ENCODE results near the gene N4BP2L1. TPM values are rescaled to one million over a fixed set of nuclear protein-coding genes. Genes with fewer than 3 reads are reported as not detected.

Gene N4BP2L1
- total RNA-seq, 1 experiment from 2014 or later: 0.15 TPM

DNA sequence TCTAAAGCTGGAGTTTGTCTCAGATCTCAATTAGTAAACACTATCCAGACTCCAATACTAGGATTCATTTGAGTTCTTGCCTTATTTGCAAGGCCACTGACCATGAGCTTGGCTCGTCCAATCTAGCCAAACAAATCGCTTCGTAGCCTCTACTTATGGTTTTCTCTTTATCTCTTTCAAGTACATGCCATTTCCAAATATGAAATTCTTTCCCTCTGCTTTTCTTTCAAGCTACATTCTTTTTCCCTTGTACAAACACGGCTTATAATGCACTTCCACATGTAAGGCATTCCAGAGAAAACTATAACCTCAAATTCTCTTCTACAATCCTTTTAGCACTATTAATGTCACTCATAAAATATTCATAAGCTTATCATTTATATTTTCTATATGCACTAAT lies 10.9 kb upstream of the N4BP2L1 start:
- DNase-seq (ENCODE audit: extremely low read depth, low read depth): no peak

DNA sequence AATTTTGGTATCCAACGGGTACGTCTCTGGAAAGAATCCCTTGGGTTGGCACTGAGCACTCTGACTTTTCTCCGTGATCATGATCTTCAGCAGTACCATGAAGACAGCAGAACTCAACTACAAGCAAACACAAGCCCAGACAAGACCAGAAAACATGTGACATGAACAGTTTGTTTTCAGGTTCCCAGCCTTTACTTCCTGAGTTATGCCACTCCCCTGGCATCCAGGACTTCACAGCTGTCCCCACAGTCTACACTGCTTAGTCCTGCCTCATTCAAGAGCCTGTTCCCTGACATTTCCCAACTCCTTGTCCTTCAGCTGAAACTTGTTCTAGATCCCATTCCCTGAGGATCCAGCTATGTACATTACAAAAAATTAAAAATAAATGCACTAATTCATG lies 4.9 kb upstream of the N4BP2L1 start:
- DNase-seq (ENCODE audit: extremely low read depth, low read depth): no peak

DNA sequence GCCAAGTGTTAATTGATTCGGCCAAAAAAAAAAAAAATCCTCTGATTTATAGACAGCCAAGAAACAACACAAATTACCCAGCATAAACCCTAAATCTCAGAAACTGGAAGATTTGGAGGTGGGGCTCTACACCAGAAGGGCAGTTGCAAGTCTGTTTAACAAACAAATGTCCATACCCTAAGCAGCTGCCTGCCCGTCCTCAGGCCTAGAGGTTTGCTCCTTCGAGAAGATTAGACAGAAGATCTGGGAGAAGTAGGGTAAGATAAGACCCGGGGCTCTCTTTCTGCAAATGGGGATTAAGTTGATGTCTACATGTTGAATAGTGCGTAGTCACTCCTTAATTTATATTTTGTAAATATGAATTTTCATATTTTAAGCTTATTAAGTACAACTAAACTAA lies 3.4 kb upstream of the N4BP2L1 start:
- DNase-seq (ENCODE audit: extremely low read depth, low read depth): no peak

DNA sequence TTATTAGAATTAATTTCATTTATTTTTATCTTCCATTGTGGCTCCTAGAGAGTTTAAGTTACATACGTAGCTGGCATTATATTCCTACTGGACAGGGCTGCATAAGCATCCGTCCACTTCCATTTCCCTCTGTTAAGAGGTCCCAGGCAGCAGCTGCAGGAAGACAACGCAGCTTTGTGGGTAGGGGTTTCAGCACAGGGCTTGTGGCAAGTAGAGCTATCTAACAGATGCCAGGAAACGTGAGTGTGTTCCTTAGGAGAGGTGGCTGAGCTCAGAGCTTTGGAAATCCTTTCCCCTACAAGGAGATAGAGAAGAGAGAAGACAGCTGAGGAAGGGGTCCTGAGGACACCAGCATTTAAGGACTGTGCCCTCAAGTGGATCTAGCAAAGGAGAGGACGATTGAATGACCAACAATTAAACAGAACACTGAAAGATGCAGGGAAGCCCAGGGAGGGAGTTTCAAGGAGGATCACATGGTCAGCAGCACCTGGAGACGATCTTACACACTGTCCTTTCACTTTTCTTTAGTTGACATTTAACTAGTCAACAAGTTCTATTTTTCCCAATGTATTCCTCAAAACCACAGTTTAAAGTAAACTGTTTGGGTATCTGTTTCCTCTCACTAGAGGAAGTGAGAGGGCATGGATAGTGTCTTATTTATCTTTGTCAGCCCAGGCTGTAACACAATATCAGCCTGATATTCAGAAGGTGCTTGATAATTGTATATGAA lies 2.3 kb upstream of the N4BP2L1 start:
- DNase-seq (ENCODE audit: extremely low read depth, low read depth): no peak

DNA sequence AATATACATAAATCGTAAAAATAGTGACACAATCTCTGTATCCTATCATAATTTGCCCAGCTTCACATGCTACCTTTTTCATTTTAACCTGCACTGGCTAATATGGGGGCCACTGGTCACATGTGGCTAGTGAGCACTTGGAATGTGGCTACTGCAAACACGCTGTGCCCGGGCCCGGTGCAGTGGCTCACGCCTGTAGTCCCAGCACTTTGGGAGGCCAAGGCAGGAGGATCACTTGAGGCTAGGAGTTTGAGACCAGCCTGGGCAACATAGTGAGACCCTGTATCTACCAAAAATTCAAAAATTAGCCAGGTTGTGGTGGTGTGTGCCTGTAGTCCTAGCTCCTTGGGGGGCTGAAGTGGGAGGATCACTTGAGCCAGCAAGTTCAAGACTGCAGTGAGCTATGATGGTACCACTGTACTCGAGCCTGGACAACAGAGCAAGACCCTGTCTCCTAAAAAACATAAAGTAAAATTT lies 1.5 kb upstream of the N4BP2L1 start:
- no peak for DNase-seq (ENCODE audit: extremely low read depth, low read depth)

DNA sequence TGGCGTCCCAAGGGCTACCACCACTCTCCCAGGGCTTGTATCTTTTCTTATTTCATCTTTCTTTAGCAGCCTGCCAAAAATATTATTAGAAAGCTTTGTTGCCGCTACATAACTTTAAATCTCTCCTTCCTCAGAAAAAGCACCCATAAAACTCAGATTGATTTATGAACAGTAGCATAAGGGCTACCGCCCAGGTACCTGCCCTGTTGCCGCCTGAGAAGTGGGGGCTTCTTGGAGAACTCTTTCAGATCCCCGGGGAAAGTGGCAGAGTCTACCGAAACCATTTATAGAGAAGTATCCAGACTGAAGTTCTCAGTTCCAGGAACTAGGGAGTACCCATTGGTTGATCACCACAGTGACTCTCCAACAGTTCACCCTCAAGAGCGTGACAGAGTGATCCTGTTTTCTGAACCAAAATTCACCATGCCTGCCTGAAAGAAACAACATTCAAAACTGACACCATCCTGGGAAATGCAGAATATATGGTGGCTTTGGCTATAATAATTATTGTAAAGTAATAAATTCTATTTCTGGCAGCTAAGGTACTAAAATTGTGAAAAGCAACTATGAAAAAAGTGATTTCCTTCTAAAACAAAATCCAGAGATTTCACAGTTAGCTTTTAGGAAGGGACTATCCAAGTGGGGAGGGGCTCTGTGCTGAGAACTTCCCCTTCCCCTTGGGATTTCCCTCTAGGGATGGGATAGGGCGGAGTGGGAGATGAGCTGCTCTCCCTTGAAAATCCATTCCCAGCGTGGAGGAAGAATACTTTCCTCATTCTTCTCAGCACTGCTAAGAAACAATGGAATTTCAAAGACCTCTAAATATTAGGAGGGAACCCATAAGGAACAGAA lies 877 bp upstream of the N4BP2L1 start:
- DNase-seq (ENCODE audit: extremely low read depth, low read depth): no peak

DNA sequence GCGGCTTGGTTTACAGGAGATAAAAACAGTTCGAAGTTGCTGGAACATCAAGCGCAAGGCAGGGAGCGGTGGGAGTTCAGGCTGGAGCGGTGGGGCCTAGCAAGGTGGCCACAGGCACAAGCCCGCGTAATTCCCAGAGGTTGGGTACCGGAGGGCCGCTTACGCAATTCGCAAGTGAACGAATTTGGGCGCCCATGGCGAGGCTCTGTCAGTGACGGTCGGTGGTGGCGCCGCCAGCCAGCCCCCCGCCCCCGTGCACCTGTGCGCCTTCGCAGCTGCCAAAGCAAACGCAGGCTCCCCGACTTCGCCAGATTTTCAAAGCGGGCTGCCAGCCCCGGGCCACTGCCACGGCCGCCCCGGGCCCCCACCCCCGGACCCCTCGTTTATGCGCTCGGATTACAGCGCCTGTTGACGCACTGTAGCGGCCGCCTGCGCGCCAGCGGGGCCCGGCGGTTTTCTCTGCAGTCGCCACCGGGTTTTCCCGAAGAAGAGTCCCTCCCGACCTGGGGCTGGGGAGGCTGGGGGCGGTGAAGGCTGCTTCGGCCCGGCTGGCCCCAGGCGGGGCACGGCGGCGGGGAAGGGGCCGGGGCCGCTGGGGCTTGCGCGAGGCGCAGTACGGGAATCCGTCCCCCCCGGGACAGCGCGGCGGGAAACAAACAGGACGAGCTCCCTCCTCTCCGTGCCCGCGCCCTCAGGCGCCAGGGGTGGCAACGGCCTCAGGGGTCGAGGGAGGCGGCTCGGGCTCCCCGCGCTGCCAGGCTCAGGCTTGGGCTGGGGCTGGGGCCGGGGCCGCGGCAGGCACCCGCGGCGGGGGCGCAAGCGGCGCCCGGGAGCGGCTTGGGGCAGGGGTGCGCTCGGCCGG lies 709 bp downstream of the N4BP2L1 start:
- DNase-seq (ENCODE audit: extremely low read depth, low read depth): no peak

DNA sequence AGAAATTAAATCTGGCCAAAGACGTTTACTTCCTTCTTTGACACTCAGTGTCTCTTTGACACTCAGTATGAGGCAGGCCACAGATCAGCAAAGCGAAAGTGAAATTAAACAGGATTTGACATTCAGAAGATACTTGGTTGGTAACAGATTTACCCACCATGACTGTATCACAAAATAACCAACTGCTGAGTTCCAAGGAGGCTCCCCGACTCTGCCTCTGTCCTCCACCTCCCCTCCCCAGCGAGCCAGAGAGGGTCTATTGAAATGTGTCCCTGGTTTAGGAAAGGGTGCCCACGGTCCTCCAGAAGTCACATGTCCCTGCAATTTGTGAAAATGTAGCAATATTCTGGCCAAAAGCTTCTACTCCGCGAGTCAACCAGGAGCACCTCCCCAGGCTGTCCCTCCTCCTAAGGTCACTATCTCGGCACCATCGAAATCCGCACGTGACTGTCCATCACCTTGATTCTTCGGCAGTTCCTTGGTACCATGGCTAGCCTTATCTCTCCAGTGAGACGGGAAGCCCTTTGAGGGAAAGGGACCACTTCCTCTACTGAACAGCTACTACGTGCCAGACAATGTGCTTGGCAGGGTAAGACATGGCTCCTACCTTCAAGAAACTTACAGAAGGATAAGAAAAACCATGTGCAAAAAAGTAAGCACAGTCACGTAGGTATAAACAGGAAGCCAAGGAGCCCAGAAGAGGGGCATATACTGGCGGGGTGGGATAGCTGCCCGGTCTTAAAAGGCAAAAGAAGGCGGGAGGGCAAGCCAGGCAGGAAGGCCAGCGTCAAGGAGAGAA lies 1.5 kb downstream of the N4BP2L1 start:
- DNase-seq (ENCODE audit: extremely low read depth, low read depth): no peak

DNA sequence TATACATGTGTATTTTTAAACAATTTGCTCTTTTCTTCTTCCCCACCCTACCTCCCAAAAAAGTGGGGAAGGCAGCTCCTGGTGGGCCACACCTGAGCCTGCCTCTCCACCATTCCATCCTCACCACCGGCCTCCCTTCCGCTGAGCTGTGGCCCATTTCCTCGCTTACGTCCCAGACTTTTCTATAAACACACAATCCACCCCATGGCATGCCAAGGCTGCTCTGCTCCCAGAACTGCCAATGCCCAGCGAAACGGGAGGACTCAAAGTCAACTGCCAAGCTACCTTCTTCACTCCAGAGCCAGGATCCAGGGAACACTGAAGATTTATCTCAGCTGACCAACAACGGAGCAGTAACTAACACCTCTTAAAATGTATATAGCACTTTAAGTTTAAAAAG lies 2.8 kb downstream of the N4BP2L1 start:
- no peak for DNase-seq (ENCODE audit: extremely low read depth, low read depth)

DNA sequence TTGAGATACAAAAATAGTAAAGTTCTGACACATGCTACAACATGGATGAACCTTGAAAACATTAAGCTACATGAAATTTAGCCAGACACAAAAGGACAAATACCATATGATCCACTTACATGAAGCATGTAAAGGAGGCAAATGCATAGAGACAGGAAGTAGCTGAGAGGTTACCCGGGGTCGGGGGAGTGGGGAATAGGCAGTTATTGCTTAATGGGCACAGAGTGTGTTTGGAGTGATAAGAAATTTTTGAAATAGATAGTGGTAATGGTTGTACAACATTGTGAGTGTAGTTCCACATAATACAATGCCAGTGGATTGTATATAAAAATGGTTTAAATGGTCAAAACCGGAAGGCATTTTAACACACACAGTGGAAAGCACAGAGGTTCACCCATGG lies 4.3 kb downstream of the N4BP2L1 start:
- no peak for DNase-seq (ENCODE audit: extremely low read depth, low read depth)

DNA sequence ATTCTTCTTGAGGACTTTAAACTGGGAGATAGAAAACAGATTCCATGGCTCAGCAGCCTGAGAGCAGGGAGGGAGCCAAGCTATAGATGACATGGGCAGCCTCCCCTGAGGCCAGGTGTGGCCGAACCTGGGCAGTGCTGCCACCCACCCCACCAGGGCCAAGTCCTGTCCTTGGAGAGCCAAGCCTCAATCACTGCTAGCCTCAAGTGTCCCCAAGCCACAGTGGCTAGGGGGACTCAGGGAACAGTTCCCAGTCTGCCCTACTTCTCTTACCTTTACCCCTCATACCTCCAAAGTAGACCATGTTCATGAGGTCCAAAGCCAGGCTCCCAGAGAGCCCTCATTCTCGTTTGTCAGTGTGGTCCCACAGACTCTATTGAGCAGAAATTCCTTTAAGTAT lies 8.1 kb downstream of the N4BP2L1 start:
- DNase-seq (ENCODE audit: extremely low read depth, low read depth): no peak

DNA sequence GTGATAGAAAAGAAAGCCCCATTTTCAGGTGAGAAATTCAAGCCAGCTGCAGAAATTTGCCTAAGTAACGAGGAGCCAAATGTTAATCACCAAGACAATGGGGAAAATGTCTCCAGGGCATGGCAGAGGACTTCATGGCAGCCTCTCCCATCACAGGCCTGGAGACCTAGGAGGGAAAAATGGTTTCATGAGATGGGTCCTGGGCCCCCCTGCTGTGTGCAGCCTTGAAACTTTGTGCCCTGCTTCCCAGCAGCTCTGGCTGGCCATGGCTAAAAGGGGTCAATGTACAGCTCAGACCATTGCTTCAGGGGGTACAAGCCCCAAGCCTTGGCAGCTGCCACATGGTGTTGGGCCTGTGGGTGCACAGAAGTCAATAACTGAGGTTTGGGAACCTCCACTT lies 9.9 kb downstream of the N4BP2L1 start:
- no peak for DNase-seq (ENCODE audit: extremely low read depth, low read depth)

DNA sequence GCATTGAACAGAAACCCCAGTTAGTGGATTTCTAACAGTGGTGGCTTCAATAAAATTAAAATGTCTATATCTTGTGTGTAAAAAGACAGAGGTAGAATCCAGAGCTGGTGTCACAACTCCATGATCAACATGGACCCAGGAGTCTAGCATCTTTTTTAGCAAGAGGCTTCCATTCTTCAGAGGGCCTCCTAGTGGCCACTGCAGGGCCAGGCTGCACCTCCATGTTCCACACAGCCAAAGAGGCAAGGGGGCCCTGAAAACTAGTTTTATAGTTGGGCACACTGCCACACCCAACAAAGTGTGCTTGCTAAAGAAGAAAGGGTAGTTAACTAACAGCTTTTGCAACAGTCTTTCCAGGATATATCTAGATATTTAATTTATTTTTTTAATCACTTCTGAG lies 12.9 kb downstream of the N4BP2L1 start:
- DNase-seq (ENCODE audit: extremely low read depth, low read depth): no peak

DNA sequence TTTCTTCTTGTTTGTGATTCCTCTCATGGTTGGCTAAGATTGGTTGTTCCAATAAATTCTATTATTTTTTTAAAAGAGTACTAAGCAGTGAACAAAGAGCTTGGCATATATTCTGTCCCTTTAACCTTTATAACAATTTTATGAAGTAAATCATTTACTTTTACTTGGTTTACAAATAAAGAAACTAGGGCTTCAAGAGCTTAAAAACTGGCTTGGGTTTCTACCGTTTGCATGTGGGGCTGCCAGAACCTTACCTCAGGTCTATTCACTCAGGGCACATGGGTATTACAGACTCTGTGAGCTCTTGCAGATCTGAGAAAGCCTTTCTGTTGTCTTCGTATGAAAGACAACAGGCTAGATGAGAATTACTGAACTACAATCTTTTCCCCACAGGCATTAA lies 13.3 kb downstream of the N4BP2L1 start:
- DNase-seq (ENCODE audit: extremely low read depth, low read depth): no peak

DNA sequence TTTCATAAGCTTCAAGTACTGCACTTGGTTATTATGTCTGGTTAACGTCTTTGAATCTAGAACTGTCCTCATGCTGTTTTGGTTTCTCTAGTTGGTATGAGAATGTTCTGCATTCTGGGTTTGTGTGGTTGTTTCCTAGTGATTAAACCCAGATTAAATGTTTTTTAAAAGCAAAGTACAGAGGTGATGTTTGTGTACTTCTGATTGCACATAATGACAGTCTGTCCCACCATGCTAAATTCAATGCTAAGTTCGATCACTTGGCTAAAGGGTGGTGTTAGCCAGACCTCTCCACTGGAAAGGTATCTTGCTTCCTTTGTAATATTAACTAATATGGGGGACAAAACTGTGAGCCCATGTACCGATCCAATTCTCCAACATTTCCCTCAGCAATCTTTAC lies 14.6 kb downstream of the N4BP2L1 start:
- DNase-seq (ENCODE audit: extremely low read depth, low read depth): no peak

DNA sequence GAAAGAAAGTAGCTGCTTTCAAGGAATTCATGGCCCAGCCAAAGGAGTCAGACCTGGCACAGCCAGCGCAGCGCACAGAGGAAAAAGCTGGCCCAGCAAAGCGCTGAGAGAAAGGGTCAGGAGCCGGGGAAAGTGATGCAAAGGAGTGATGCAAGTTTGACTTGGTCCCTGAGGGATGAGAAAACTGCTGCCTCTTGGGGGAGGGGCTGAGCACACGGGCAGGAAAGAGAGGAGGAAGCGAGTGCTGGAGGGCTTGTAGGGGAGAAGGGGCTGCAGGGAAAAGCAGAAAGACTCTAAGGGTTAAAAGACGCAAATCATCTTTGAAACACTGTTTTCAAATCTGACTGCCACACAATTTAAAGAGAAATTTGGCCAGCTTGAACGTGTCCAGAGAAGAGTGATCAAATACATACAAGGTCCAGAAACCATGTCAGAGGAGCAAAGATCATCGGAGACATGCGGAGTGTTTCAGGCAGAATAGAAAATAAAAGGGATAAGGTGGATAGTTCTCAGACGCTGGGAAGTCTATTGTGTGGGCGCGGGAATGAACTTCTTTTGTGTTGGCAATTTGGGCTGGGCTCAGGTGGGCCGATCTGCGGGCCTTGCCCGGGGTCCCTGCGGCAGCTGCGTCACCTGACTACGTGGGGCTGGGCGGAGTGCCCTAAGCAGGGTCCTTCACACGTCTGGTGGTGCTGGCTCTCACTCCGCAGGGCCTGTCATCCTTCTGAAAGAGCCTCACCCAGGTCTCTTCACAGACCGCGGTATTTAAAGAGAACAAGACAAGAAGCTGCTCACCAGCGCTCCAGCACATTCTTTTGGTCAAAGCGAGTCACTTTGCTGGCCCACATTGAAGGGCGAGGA lies 18.1 kb downstream of the N4BP2L1 start:
- DNase-seq (ENCODE audit: extremely low read depth, low read depth): no peak

DNA sequence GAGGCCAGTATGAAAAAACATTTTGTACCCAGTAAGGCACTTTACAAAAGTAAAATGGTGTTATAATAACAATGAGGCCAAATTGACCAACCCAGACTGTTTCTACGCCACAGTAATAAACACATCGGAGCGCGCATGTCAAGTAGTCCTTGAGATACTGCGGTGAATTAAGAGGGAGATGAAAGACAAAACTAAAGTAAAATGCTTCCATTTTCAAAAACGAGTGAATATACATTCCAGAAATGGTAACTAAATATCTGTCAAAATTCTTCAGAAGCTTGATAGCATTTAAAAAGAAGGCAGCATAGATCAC lies 19.0 kb downstream of the N4BP2L1 start:
- DNase-seq (ENCODE audit: extremely low read depth, low read depth): no peak

DNA sequence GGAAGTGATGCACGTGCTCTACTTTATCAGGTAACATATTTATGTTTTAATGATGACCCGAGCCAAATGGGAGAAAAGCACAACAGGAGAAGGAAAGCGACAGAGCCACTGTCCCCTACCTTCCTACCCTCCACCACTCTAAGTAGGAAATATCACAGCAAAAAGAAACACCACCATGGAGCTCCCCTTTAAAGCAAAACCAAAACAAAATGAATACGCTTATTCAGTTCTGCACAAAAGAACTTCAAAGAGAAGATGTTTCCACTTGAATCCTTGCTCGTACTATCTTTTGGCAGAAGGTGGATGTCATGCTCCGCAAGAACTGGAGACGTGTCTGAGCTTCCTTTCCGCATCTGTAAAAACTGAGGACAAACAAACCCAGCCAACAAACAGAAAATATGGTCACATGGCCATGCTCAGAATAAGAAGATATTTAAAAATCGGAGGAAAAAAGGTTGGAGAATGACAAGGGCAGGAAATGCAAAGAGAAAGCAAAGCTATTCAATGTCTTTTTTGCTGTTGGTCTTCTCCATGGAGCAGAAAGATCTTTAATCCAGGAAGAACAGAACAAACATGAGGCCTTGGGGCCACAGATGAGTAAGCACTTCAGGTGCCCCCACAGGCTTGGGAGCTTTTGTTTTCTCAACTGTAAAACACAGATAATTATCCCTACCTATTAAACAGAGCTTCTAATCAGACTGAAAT lies 19.5 kb downstream of the N4BP2L1 start:
- no peak for DNase-seq (ENCODE audit: extremely low read depth, low read depth)

DNA sequence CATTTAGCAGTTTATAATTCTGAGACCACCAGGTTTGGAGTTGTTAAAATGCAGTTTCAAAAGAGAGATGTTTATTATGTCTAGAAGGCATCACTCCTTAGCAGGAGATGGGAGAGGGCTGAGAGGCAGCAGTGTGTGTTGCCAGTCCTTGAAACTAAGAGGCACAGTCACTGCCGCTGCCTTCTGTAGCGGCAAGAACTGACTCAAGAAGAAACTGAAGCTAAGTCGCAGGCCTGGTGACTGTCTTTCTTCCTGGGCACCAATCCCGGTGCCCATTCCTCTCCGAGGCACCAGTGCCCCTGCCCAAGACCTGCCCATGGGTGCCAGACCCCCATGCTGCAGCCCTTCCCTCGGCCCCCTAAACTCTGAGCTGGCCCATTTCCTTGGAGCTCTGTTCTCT lies 20.1 kb downstream of the N4BP2L1 start:
- no peak for DNase-seq (ENCODE audit: extremely low read depth, low read depth)
